ENCODE data around the gene LRRC52. TPM values are rescaled to one million over a fixed set of nuclear protein-coding genes. Genes with fewer than 3 reads are reported as not detected.

LRRC52 gene
- total RNA-seq, 2 donors from 2014 or later: not detected

- Histone ChIP-seq H3K27me3 (no peaks in the 10 kb centered on the region), H3K4me1 (no peaks in the 10 kb centered on the region), H3K9me3 (no peaks in the 10 kb centered on the region), H3K36me3 (replicated peaks in 1 of 2; ENCODE audit: insufficient read depth in 1 of 2, low read depth in 2 of 2) (no peaks in the 10 kb centered on the region), H3K27ac (no peak overlapping the region), H3K4me3 (no peak overlapping the region)
- 60 to 76% methylated on average over 3 of the region's 3 CpGs for WGBS, 2 donors
- ATAC-seq: no peak
- intact Hi-C loops (cut with DNase I): no loop called here
- TF ChIP-seq POLR2A (IDR thresholded peaks at IDR 0.05) (no peak), CTCF (IDR thresholded peaks at IDR 0.05) (no peak)
- no peak for DNase-seq
These were observed 7.7 kb downstream of the LRRC52 start for GRCh38 chr1:165551469-165551868.

- H3K4me1 ChIP-seq: no peaks in the 10 kb centered on the region
- H3K9me3 ChIP-seq: no peaks in the 10 kb centered on the region
- WGBS, 2 donors: 25 to 31% methylated on average over 9 of the region's 9 CpGs
- H3K36me3 ChIP-seq (replicated peaks in 1 of 2; ENCODE audit: insufficient read depth in 1 of 2, low read depth in 2 of 2): no peaks in the 10 kb centered on the region
- intact Hi-C loops (cut with DNase I): no loop called here
- H3K27me3 ChIP-seq: no peaks in the 10 kb centered on the region
- no peak overlapping the region for H3K27ac ChIP-seq
- DNase-seq: no peak
- TF ChIP-seq POLR2A (IDR thresholded peaks at IDR 0.05): no peak
- no peak for TF ChIP-seq CTCF (IDR thresholded peaks at IDR 0.05)
- no peak for ATAC-seq
- H3K4me3 ChIP-seq: no peak overlapping the region
These were observed 17.3 kb downstream of the LRRC52 start for GRCh38 chr1:165560883-165561656.

DNA sequence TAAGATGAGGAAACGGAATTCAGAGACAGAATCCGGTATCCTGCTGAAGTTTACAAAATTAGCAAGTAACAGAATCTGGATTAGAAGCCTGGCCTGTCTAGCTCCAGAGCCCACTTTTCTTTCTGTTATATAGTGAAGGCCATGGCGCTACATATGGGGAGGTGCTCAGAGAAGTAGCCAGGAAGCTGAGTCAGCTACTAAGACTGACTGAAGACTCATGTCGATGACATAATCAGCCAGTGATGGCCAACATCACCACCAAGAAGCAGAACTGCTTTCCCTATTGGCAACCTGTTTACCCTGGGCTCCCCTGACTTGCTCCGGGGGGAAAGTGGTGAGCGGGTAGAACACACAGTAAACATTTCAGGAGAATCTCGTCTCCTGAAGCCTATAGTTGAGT lies 18.8 kb downstream of the LRRC52 start:
- ATAC-seq: no peak
- no peak overlapping the region for H3K27ac ChIP-seq
- intact Hi-C loops (cut with DNase I): no loop called here
- TF ChIP-seq CTCF (IDR thresholded peaks at IDR 0.05) (no peak), POLR2A (IDR thresholded peaks at IDR 0.05) (no peak)
- 75 to 89% methylated on average over 7 of the region's 7 CpGs for WGBS, 2 donors
- H3K9me3 ChIP-seq: no peaks in the 10 kb centered on the region
- H3K27me3 ChIP-seq: no peaks in the 10 kb centered on the region
- no peaks in the 10 kb centered on the region for H3K36me3 ChIP-seq (replicated peaks in 1 of 2; ENCODE audit: insufficient read depth in 1 of 2, low read depth in 2 of 2)
- no peak overlapping the region for H3K4me3 ChIP-seq
- H3K4me1 ChIP-seq: no peaks in the 10 kb centered on the region
- no peak for DNase-seq

- Histone ChIP-seq H3K4me1 (no peaks in the 10 kb centered on the region), H3K36me3 (replicated peaks in 1 of 2; ENCODE audit: insufficient read depth in 1 of 2, low read depth in 2 of 2) (no peaks in the 10 kb centered on the region), H3K4me3 (no peak overlapping the region), H3K9me3 (no peaks in the 10 kb centered on the region), H3K27ac (no peak overlapping the region), H3K27me3 (no peaks in the 10 kb centered on the region)
- TF ChIP-seq CTCF (IDR thresholded peaks at IDR 0.05): no peak
- TF ChIP-seq POLR2A (IDR thresholded peaks at IDR 0.05): no peak
- intact Hi-C loops (cut with DNase I): no loop called here
- ATAC-seq (no peak), DNase-seq (no peak)
- 79 to 84% methylated on average over 13 to 15 of the region's 15 CpGs for WGBS, 2 donors
These were observed 19.8 kb downstream of the LRRC52 start for GRCh38 chr1:165563551-165563950.

- Histone ChIP-seq H3K27ac (no peak overlapping the region), H3K4me1 (no peaks in the 10 kb centered on the region), H3K36me3 (replicated peaks in 1 of 2; ENCODE audit: insufficient read depth in 1 of 2, low read depth in 2 of 2) (no peaks in the 10 kb centered on the region), H3K27me3 (no peaks in the 10 kb centered on the region), H3K4me3 (no peak overlapping the region), H3K9me3 (no peaks in the 10 kb centered on the region)
- TF ChIP-seq CTCF (IDR thresholded peaks at IDR 0.05) (no peak), POLR2A (IDR thresholded peaks at IDR 0.05) (no peak)
- WGBS, 2 donors: 58 to 76% methylated on average over 2 to 4 of the region's 4 CpGs
- ATAC-seq: no peak
- peak in 2 of 4 donors; percentile 13 to 19 for DNase-seq
- intact Hi-C loops (cut with DNase I): no loop called here
These were observed 20.8 kb downstream of the LRRC52 start for GRCh38 chr1:165564561-165564960.

Measured in body of pancreas (tissue), 4 donors.